H1 (cell line): Measurements from ENCODE around the gene LSG1. TPM values are rescaled to one million over a fixed set of nuclear protein-coding genes. Genes with fewer than 3 reads are reported as not detected.

Experiments
- CTCF ChIA-PET: fragments of 300-600 bp; sonication (Branson Sonifier 250); formaldehyde crosslinking; loops from one replicate; lab custom pipeline; 2021; ENCODE audit not compliant: partially characterized antibody; lab: Charles Lee
- POLR2A ChIA-PET: fragments of 300-600 bp; sonication (Branson Sonifier 250); formaldehyde crosslinking; loops from one replicate; lab custom pipeline; 2021; ENCODE audit warnings: inconsistent platforms; ENCODE audit not compliant: partially characterized antibody; lab: Charles Lee
- DNase-seq, 2 experiments: peaks; one replicate each; pipeline versions ENCODE4 v3.0.0 to v3.0.0-alpha.2; 2010 to 2022; ENCODE audit warnings: low spot score in 2 of 2, low read depth in 1 of 2, mixed read lengths in 1 of 2
- FAIRE-seq: peaks from 2 replicates; lab custom pipeline; 2011; peaks lifted over from hg19 to GRCh38; lab: Jason Lieb, UNC
- H2AFZ ChIP-seq: 2 replicates; pipeline ENCODE4 v1.8.1; 2012; ENCODE audit warnings: low read length, inconsistent platforms
- H2AK5ac ChIP-seq: 2 replicates; pipeline ENCODE4 v1.6.1; 2013; ENCODE audit warnings: low read depth, low read length
- H2BK120ac ChIP-seq: replicated peaks from 2 replicates; pipeline ENCODE3; 2013; ENCODE audit warnings: low read depth, low read length, inconsistent platforms
- H2BK12ac ChIP-seq: 2 replicates; pipeline ENCODE4 v1.6.1; 2013; ENCODE audit warnings: low read depth, low read length
- H2BK15ac ChIP-seq: 2 replicates; pipeline ENCODE4 v1.6.1; 2013; ENCODE audit warnings: low read length
- H2BK20ac ChIP-seq: 2 replicates; pipeline ENCODE4 v1.6.1; 2013; ENCODE audit warnings: low read length
- H2BK5ac ChIP-seq: 2 replicates; pipeline ENCODE4 v1.6.1; 2013; ENCODE audit warnings: low read depth, low read length
- H3K14ac ChIP-seq: 2 replicates; pipeline ENCODE4 v1.6.1; 2013; ENCODE audit warnings: inconsistent platforms; ENCODE audit not compliant: insufficient read length
- H3K18ac ChIP-seq: 2 replicates; pipeline ENCODE4 v1.6.1; 2013; ENCODE audit warnings: low read length; ENCODE audit errors: extremely low read depth
- H3K23ac ChIP-seq: 2 replicates; pipeline ENCODE4 v1.6.1; 2013; ENCODE audit warnings: inconsistent platforms; ENCODE audit not compliant: insufficient read length
- H3K23me2 ChIP-seq: 2 replicates; pipeline ENCODE4 v1.6.1; 2013; ENCODE audit warnings: low read depth, low read length
- H3K27ac ChIP-seq: 2 replicates; pipeline ENCODE4 v1.6.1; 2011; ENCODE audit warnings: low read depth, low read length, inconsistent platforms
- H3K27me3 ChIP-seq, 4 experiments: replicated peaks in 1 of 4; 1 replicate in 1 of 4; 2 replicates in 3 of 4; pipeline versions ENCODE4 v1.6.1 to v1.8.1; 2011 to 2013; ENCODE audit warnings: low read length in 3 of 4, mild to moderate bottlenecking in 3 of 4, inconsistent platforms in 2 of 4, mixed read lengths in 2 of 4, moderate library complexity in 1 of 4; ENCODE audit not compliant: control insufficient read depth in 3 of 4, insufficient read depth in 3 of 4; ENCODE audit errors: extremely low read depth in 1 of 4
- H3K36me3 ChIP-seq, 4 experiments: 2 replicates each; pipeline versions ENCODE4 v1.6.1 to v1.8.1; 2011 to 2013; ENCODE audit warnings: mild to moderate bottlenecking in 4 of 4, low read length in 3 of 4, moderate library complexity in 2 of 4, control low read depth in 1 of 4, inconsistent platforms in 1 of 4; ENCODE audit not compliant: insufficient read depth in 4 of 4, control insufficient read depth in 2 of 4
- H3K4ac ChIP-seq: replicated peaks from 2 replicates; pipeline ENCODE3; 2013; ENCODE audit warnings: low read length, low read depth, mixed read lengths, inconsistent platforms; ENCODE audit not compliant: insufficient read length
- H3K4me1 ChIP-seq, 4 experiments: replicated peaks in 1 of 4; 1 replicate in 1 of 4; 2 replicates in 3 of 4; pipeline versions ENCODE4 v1.6.1 to v1.8.1; 2011 to 2013; ENCODE audit warnings: low read length in 3 of 4, inconsistent platforms in 2 of 4, mixed read lengths in 1 of 4; ENCODE audit not compliant: insufficient read depth in 4 of 4, control insufficient read depth in 3 of 4
- H3K4me2 ChIP-seq, 2 experiments: 2 replicates each; pipeline versions ENCODE4 v1.6.1 to v1.8.1; 2011 to 2013; ENCODE audit warnings: low read depth in 2 of 2, low read length in 2 of 2, control low read depth in 1 of 2, inconsistent platforms in 1 of 2, mild to moderate bottlenecking in 1 of 2; ENCODE audit not compliant: insufficient read depth in 1 of 2
- H3K4me3 ChIP-seq, 4 experiments: fragments of 200-600, 300-600 bp in 1 of 4; sonication (generic), shearing (Covaris generic), sonication (Bioruptor Twin) in 1 of 4; 2 replicates each; pipeline versions ENCODE4 v1.5.1 to v1.8.1; 2011 to 2016; ENCODE audit warnings: low read length in 4 of 4, low read depth in 3 of 4, control low read depth in 2 of 4, inconsistent platforms in 2 of 4, mild to moderate bottlenecking in 2 of 4, mixed read lengths in 1 of 4, moderate library complexity in 1 of 4; ENCODE audit not compliant: insufficient read depth in 2 of 4; ENCODE audit errors: extremely low read depth in 1 of 4
- H3K56ac ChIP-seq: replicated peaks from 2 replicates; pipeline ENCODE3; 2013; ENCODE audit warnings: low read depth, mild to moderate bottlenecking, mixed read lengths, low read length, inconsistent platforms; ENCODE audit not compliant: insufficient read length
- H3K79me1 ChIP-seq: 2 replicates; pipeline ENCODE4 v1.6.1; 2013; ENCODE audit warnings: low read depth, low read length, control low read depth
- H3K79me2 ChIP-seq, 2 experiments: 2 replicates each; pipeline versions ENCODE4 v1.6.1 to v1.8.1; 2012 to 2013; ENCODE audit warnings: low read length in 2 of 2, mild to moderate bottlenecking in 2 of 2, inconsistent platforms in 1 of 2; ENCODE audit not compliant: insufficient read depth in 2 of 2, control insufficient read depth in 1 of 2
- H3K9ac ChIP-seq, 4 experiments: replicated peaks in 1 of 4; 1 replicate in 1 of 4; 2 replicates in 3 of 4; pipeline versions ENCODE4 v1.6.1 to v1.8.1; 2011 to 2013; ENCODE audit warnings: low read depth in 3 of 4, low read length in 3 of 4, control low read depth in 2 of 4, mild to moderate bottlenecking in 2 of 4, moderate library complexity in 2 of 4, inconsistent platforms in 1 of 4; ENCODE audit errors: extremely low read depth in 1 of 4
- H3K9me3 ChIP-seq, 2 experiments: 2 replicates each; pipeline versions ENCODE4 v1.6.1 to v1.8.1; 2012 to 2013; ENCODE audit warnings: mild to moderate bottlenecking in 2 of 2, moderate library complexity in 2 of 2, control low read depth in 1 of 2, inconsistent platforms in 1 of 2, low read depth in 1 of 2, low read length in 1 of 2, mixed read lengths in 1 of 2; ENCODE audit not compliant: insufficient read depth in 2 of 2
- H4K20me1 ChIP-seq, 2 experiments: replicated peaks in 1 of 2; 2 replicates each; pipeline versions ENCODE3 to v1.8.1; 2011 to 2013; ENCODE audit warnings: inconsistent platforms in 2 of 2, low read length in 2 of 2, mild to moderate bottlenecking in 1 of 2; ENCODE audit not compliant: insufficient read depth in 2 of 2, control insufficient read depth in 1 of 2
- H4K5ac ChIP-seq: 2 replicates; pipeline ENCODE4 v1.6.1; 2013; ENCODE audit warnings: low read length, low read depth, mixed read lengths, inconsistent platforms; ENCODE audit not compliant: insufficient read length
- H4K8ac ChIP-seq: 2 replicates; pipeline ENCODE4 v1.8.0; 2013; ENCODE audit warnings: mild to moderate bottlenecking, moderate library complexity, low read length, inconsistent platforms; ENCODE audit not compliant: insufficient read depth; ENCODE audit errors: extremely low read depth
- H4K91ac ChIP-seq: replicated peaks from 2 replicates; pipeline ENCODE3; 2013; ENCODE audit warnings: low read length, mixed read lengths, inconsistent platforms; ENCODE audit not compliant: insufficient read length
- BCL11A ChIP-seq, 2 experiments: IDR thresholded peaks; one replicate each; pipeline ENCODE4 v1.6.1; 2011; ENCODE audit warnings: low read depth in 2 of 2, low read length in 2 of 2, mild to moderate bottlenecking in 2 of 2
- EZH2 ChIP-seq: fragments of 200-600 bp; sonication (generic); IDR thresholded peaks from 2 replicates; pipeline ENCODE4 v1.7.1; 2012; ENCODE audit warnings: low read depth, mild to moderate bottlenecking, moderate library complexity, low read length, inconsistent platforms; ENCODE audit not compliant: severe bottlenecking
- KDM1A ChIP-seq: fragments of 200-600, 300-600 bp; sonication (generic); IDR thresholded peaks from 2 replicates; pipeline ENCODE4 v1.7.1; 2016; ENCODE audit warnings: mild to moderate bottlenecking, low read length, borderline replicate concordance
- POU5F1 ChIP-seq: IDR thresholded peaks from 2 replicates; pipeline ENCODE4 v1.6.1; 2011; ENCODE audit warnings: low read depth, mild to moderate bottlenecking, low read length, moderate library complexity
- RAD21 ChIP-seq, 2 experiments: IDR thresholded peaks in 1 of 2; conservative IDR thresholded peaks in 1 of 2; 2 replicates each; pipeline ENCODE4 v1.6.1; 2011; ENCODE audit warnings: low read depth in 2 of 2, low read length in 2 of 2, improper control_type of control experiment in 1 of 2, inconsistent platforms in 1 of 2, mild to moderate bottlenecking in 1 of 2, moderate library complexity in 1 of 2
- SIN3A ChIP-seq, 2 experiments: IDR thresholded peaks in 1 of 2; conservative IDR thresholded peaks in 1 of 2; 2 replicates each; pipeline ENCODE4 v1.6.1; 2011 to 2012; ENCODE audit warnings: low read length in 2 of 2, improper control_type of control experiment in 1 of 2, low read depth in 1 of 2, mild to moderate bottlenecking in 1 of 2
- SRF ChIP-seq: IDR thresholded peaks from 2 replicates; pipeline ENCODE4 v1.6.1; 2011; ENCODE audit warnings: mild to moderate bottlenecking, low read depth, low read length, moderate library complexity
- WGBS, 2 experiments: shearing (Covaris generic) in 1 of 2; methylation state at CpG; one replicate each; pipeline versions ENCODE4 v1.1.6 to v1.1.7; 2013 to 2015; ENCODE audit warnings: low lambda C conversion rate in 2 of 2, mixed read lengths in 2 of 2, inconsistent platforms in 1 of 2, low coverage in 1 of 2, missing lambda C conversion rate in 1 of 2; ENCODE audit not compliant: insufficient replicate concordance in 2 of 2, insufficient coverage in 1 of 2, insufficient read length in 1 of 2; ENCODE audit errors: extremely low coverage in 1 of 2, missing lambda C conversion rate in 1 of 2; 5-methylcytosine and 5-hydroxymethylcytosine counted together
- polyA plus RNA-seq, 7 experiments: library from polyadenylated mRNA; depleted of rRNA in 3 of 7; stranded (reverse) in 5 of 7; unstranded in 2 of 7; fragments of >200 nt in 5 of 7; fragments of 200-250 nt in 2 of 7; gene quantifications; 1 replicate in 5 of 7; 2 replicates in 1 of 7; 4 replicates in 1 of 7; pipeline versions ENCODE4 v1.2.1 to v1.2.3, GENCODE V29; 2011 to 2013; ENCODE audit warnings: missing spikeins in 2 of 7, mixed read lengths in 2 of 7
- total RNA-seq: library from RNA; stranded (reverse); fragmentation: NEBNext Ultra II Directional; extraction: Animal tissue kit (Norgen Biotek cat#: 25700); gene quantifications from 2 replicates; pipeline ENCODE4 v1.2.1, GENCODE V29; 2021
- TF ChIP-seq, protein P1 (sequence below): IDR thresholded peaks from 2 replicates; pipeline ENCODE4 v1.6.1; 2012; ENCODE audit warnings: inconsistent platforms
- TF ChIP-seq, protein P2 (sequence below): IDR thresholded peaks from 2 replicates; pipeline ENCODE4 v1.6.1; 2012; ENCODE audit warnings: low read length, inconsistent platforms

The LSG1 gene
- total and polyA plus RNA-seq, 2 of the 8 experiments (the other 6 are each of a cell fraction or from before 2014, with no cell fraction given) = 23.7 to 47.6 TPM

DNA sequence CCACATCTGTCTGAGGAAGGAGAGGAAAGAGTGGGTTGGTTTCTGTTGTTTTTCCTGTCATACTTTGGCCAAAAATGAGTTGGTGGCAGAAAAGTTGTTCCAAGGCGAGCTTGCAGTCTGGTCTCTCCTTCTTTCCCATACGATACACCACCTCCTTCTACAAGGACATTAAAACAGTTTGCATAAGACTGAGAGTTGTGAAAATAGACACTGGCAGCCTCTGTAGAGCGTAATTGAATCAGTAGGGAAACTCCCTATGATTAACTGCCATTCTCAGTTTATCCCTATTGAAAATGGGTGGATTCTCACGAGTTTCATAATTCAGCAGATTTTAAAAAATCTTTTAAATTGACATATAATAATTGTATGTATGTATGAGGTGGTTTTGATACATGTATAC, 3.7 kb upstream of the LSG1 start:
- Histone ChIP-seq H3K9ac (no peak overlapping the region), H2BK5ac (no peak overlapping the region), H3K18ac (no peak overlapping the region), H4K91ac (no peak overlapping the region), H3K27me3 (peaks cover 0 to 2% (median 0%) of the 10 kb centered on the region in 4 experiments; a peak in 2 of 7 replicates), H3K79me2 (peaks cover 6 to 13% of the 10 kb centered on the region in 2 experiments), H4K5ac (no peak overlapping the region), H3K9me3 (no peaks in the 10 kb centered on the region), H3K4me1 (peaks cover 0 to 2% (median under 1%) of the 10 kb centered on the region in 4 experiments; a peak in 4 of 7 replicates), H3K4ac (no peak overlapping the region), H2BK15ac (no peak overlapping the region), H3K23ac (no peak overlapping the region), H3K36me3 (no peaks in the 10 kb centered on the region), H2AK5ac (no peak overlapping the region), H3K79me1 (no peaks in the 10 kb centered on the region; the same call in 1 of the 2 replicates), H2BK120ac (no peak overlapping the region), H4K20me1 (peaks cover 0 to 2% of the 10 kb centered on the region in 2 experiments), H3K14ac (no peak overlapping the region), H2AFZ (no peak overlapping the region), H2BK20ac (no peak overlapping the region), H3K27ac (no peak overlapping the region), H3K23me2 (peaks cover 2% of the 10 kb centered on the region; the same call in 1 of the 2 replicates), H3K4me2 (no peak overlapping the region), H3K4me3 (no peak overlapping the region), H3K56ac (no peak overlapping the region), H4K8ac (no peak overlapping the region), H2BK12ac (no peak overlapping the region)
- WGBS, 2 experiments = 67% methylated on average over 4 of the region's 4 CpGs; no CpG with 5 or more reads in 1 of the 2 experiments
- CTCF ChIA-PET = interaction anchor here (0.8 to 13.0 kb wide), 2 partner anchors 8 to 399 kb away, joined by 3 to 110 read pairs; partner anchors contain the start of gene FAM43A
- no peak for DNase-seq
- TF ChIP-seq, protein P1, sequence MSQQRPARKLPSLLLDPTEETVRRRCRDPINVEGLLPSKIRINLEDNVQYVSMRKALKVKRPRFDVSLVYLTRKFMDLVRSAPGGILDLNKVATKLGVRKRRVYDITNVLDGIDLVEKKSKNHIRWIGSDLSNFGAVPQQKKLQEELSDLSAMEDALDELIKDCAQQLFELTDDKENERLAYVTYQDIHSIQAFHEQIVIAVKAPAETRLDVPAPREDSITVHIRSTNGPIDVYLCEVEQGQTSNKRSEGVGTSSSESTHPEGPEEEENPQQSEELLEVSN = no peak
- TF ChIP-seq RAD21 (IDR thresholded peaks at IDR 0.05 in 1 of 2, conservative IDR thresholded peaks at IDR 0.05 in 1 of 2; ENCODE audit: low read depth in 2 of 2, low read length in 2 of 2) = no peak
- no peak for TF ChIP-seq KDM1A
- TF ChIP-seq, protein P2, sequence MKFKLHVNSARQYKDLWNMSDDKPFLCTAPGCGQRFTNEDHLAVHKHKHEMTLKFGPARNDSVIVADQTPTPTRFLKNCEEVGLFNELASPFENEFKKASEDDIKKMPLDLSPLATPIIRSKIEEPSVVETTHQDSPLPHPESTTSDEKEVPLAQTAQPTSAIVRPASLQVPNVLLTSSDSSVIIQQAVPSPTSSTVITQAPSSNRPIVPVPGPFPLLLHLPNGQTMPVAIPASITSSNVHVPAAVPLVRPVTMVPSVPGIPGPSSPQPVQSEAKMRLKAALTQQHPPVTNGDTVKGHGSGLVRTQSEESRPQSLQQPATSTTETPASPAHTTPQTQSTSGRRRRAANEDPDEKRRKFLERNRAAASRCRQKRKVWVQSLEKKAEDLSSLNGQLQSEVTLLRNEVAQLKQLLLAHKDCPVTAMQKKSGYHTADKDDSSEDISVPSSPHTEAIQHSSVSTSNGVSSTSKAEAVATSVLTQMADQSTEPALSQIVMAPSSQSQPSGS = no peak
- no peak for TF ChIP-seq EZH2
- no peak for TF ChIP-seq POU5F1
- TF ChIP-seq BCL11A (IDR thresholded peaks at IDR 0.05; ENCODE audit: low read depth in 2 of 2, low read length in 2 of 2) = no peak
- TF ChIP-seq SRF = no peak
- no peak for TF ChIP-seq SIN3A (conservative IDR thresholded peaks at IDR 0.05 in 1 of 2, IDR thresholded peaks at IDR 0.05 in 1 of 2; ENCODE audit: low read depth in 1 of 2, low read length in 2 of 2)
- FAIRE-seq = no peak
- POLR2A ChIA-PET = interaction anchor here (1.1 kb wide), 2 partner anchors 11 to 431 kb away, joined by 3 read pairs; no protein-coding TSS in a partner anchor
